MM.1S (cell line): ENCODE results near the gene MACROD2.

Experiments
- DNase-seq: peaks from one replicate; pipeline ENCODE4 v3.0.0-alpha.2; 2015
- H2AFZ ChIP-seq: fragments of 300-600 bp; sonication (generic); 2 replicates; pipeline ENCODE4 v1.6.0; 2016; ENCODE audit warnings: antibody characterized with exemption, low read length
- H3F3A ChIP-seq: fragments of 300-600 bp; sonication (generic); 2 replicates; pipeline ENCODE4 v1.6.1; 2016; ENCODE audit warnings: mild to moderate bottlenecking, antibody characterized with exemption, low read length, moderate library complexity, mixed read lengths; ENCODE audit not compliant: insufficient read depth
- H3K27ac ChIP-seq: fragments of 300-600 bp; sonication (generic); 2 replicates; pipeline ENCODE4 v1.5.1; 2016; ENCODE audit warnings: mild to moderate bottlenecking, low read length
- H3K27me3 ChIP-seq: fragments of 300-600 bp; sonication (generic); replicated peaks from 2 replicates; pipeline ENCODE4 v1.6.0; 2016; ENCODE audit warnings: low read length; ENCODE audit not compliant: insufficient read depth
- H3K36me3 ChIP-seq: fragments of 300-600 bp; sonication (generic); replicated peaks from 2 replicates; pipeline ENCODE4 v1.6.1; 2016; ENCODE audit warnings: mild to moderate bottlenecking, low read length, mixed read lengths; ENCODE audit not compliant: insufficient read depth
- H3K4me1 ChIP-seq: fragments of 300-600 bp; sonication (generic); 2 replicates; pipeline ENCODE4 v1.6.1; 2016; ENCODE audit warnings: low read length, mixed read lengths
- H3K4me2 ChIP-seq: fragments of 300-600 bp; sonication (generic); 2 replicates; pipeline ENCODE4 v1.6.0; 2016; ENCODE audit warnings: low read depth, low read length
- H3K4me3 ChIP-seq: fragments of 300-600 bp; sonication (generic); 2 replicates; pipeline ENCODE4 v1.5.1; 2016; ENCODE audit warnings: low read length, mixed read lengths
- H3K79me2 ChIP-seq: fragments of 300-600 bp; sonication (generic); 2 replicates; pipeline ENCODE4 v1.6.1; 2016; ENCODE audit warnings: mixed run types, low read length, mixed read lengths
- H3K9ac ChIP-seq: fragments of 300-600 bp; sonication (generic); 2 replicates; pipeline ENCODE4 v1.6.1; 2016; ENCODE audit warnings: low read length, mixed read lengths
- H3K9me2 ChIP-seq: fragments of 300-600 bp; sonication (generic); replicated peaks from 2 replicates; pipeline ENCODE4 v1.6.1; 2016; ENCODE audit warnings: mild to moderate bottlenecking, low read length, mixed read lengths; ENCODE audit not compliant: insufficient read depth
- H3K9me3 ChIP-seq: fragments of 300-600 bp; sonication (generic); replicated peaks from 2 replicates; pipeline ENCODE4 v1.6.1; 2016; ENCODE audit warnings: mild to moderate bottlenecking, low read length, mixed read lengths; ENCODE audit not compliant: insufficient read depth
- H4K20me1 ChIP-seq: fragments of 300-600 bp; sonication (generic); 2 replicates; pipeline ENCODE4 v1.6.1; 2016; ENCODE audit warnings: mild to moderate bottlenecking, low read length, moderate library complexity, mixed read lengths; ENCODE audit not compliant: insufficient read depth
- CTCF ChIP-seq: fragments of 300-600 bp; sonication (generic); IDR thresholded peaks from 2 replicates; pipeline ENCODE4 v1.5.1; 2016; ENCODE audit warnings: antibody characterized with exemption, low read length, mixed read lengths
- EZH2 ChIP-seq: fragments of 300-600 bp; sonication (generic); optimal IDR thresholded peaks from 2 replicates; pipeline ENCODE3; 2017; ENCODE audit warnings: low read depth, mild to moderate bottlenecking, antibody characterized with exemption, low read length, mixed read lengths
- EZH2phosphoT487 ChIP-seq: fragments of 300-600 bp; sonication (generic); IDR thresholded peaks from 2 replicates; pipeline ENCODE4 v1.6.1; 2018; ENCODE audit warnings: antibody characterized with exemption, low read length

The MACROD2 gene

DNA sequence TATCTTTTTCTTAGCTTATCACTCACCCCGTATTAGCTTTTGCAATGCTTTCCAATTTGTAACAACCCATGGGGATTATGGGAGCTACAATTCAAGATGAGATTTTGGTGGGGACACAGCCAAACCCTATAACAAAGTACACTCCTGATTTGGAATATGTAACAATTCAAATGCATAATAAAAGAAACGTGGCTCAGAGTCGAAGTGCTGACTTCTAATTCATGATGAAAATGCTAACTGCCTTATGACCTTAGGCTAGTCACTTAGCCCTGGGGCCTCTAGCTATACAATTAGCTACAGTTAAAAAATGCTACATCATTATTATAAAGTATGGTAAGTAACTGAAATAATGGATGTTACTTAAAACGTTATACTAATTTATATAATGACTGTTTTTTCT is 1297.1 kb downstream of the MACROD2 start:
- Histone ChIP-seq H3K4me2 (no peak overlapping the region), H3K4me3 (no peak overlapping the region), H2AFZ (no peak overlapping the region), H3K27ac (no peak overlapping the region), H3F3A (no peaks in the 10 kb centered on the region), H3K36me3 (no peaks in the 10 kb centered on the region), H3K9me3 (no peaks in the 10 kb centered on the region), H3K9me2 (no peaks in the 10 kb centered on the region; the same call in 1 of the 2 replicates), H3K79me2 (no peaks in the 10 kb centered on the region), H3K27me3 (no peaks in the 10 kb centered on the region), H3K9ac (no peak overlapping the region), H3K4me1 (peaks cover 19% of the 10 kb centered on the region), H4K20me1 (no peaks in the 10 kb centered on the region)
- TF ChIP-seq CTCF (no peak), EZH2phosphoT487 (no peak), EZH2 (no peak)
- no peak for DNase-seq

DNA sequence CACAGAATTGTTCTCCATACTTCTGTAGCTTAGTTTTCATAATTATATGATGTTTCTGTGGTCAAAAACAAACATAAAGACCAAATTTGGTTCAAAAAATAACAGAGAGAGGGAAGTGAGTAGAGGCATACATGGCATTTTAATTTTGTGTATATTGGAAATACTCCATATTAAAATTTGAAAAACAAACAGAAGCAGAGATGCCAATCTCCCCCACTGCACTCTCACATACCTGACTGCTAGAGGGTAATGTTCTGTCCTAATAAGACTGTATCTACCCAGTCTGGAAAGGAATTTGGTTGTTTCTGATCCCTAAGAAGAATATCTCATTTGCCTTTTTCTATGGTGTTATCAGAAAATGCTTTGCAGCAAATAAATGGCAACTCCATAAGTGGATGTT is 1301.1 kb downstream of the MACROD2 start:
- Histone ChIP-seq H3K9me3 (no peaks in the 10 kb centered on the region), H3K4me3 (no peak overlapping the region), H3K27ac (no peak overlapping the region), H3K4me2 (no peak overlapping the region), H3K9ac (no peak overlapping the region), H3K79me2 (no peaks in the 10 kb centered on the region), H3K27me3 (no peaks in the 10 kb centered on the region), H3K4me1 (peaks cover 6% of the 10 kb centered on the region; the same call in 1 of the 2 replicates), H3K36me3 (no peaks in the 10 kb centered on the region), H3K9me2 (no peaks in the 10 kb centered on the region), H4K20me1 (no peaks in the 10 kb centered on the region), H2AFZ (no peak overlapping the region), H3F3A (no peaks in the 10 kb centered on the region)
- DNase-seq, result no peak
- no peak for TF ChIP-seq CTCF

GRCh38 chr20:15297059-15297875 is 1302.0 kb downstream of the MACROD2 start:
- Histone ChIP-seq H3F3A (no peaks in the 10 kb centered on the region), H3K4me2 (no peak overlapping the region), H3K27me3 (no peaks in the 10 kb centered on the region), H3K79me2 (no peaks in the 10 kb centered on the region), H4K20me1 (no peaks in the 10 kb centered on the region), H3K36me3 (no peaks in the 10 kb centered on the region), H2AFZ (no peak overlapping the region), H3K9ac (no peak overlapping the region), H3K4me3 (no peak overlapping the region), H3K27ac (no peak overlapping the region), H3K4me1 (no peaks in the 10 kb centered on the region), H3K9me2 (no peaks in the 10 kb centered on the region), H3K9me3 (no peaks in the 10 kb centered on the region)
- TF ChIP-seq CTCF, result no peak
- no peak for TF ChIP-seq EZH2phosphoT487
- TF ChIP-seq EZH2, result no peak
- DNase-seq, result no peak
